ENCODE measurements around the gene EFNB3.

Gene EFNB3

GRCh38 chr17:7697828-7698588 lies 7.0 kb upstream of the EFNB3 start:
- DNase-seq (ENCODE audit: extremely low read depth in 1 of 2, low read depth in 1 of 2) = no peak

DNA sequence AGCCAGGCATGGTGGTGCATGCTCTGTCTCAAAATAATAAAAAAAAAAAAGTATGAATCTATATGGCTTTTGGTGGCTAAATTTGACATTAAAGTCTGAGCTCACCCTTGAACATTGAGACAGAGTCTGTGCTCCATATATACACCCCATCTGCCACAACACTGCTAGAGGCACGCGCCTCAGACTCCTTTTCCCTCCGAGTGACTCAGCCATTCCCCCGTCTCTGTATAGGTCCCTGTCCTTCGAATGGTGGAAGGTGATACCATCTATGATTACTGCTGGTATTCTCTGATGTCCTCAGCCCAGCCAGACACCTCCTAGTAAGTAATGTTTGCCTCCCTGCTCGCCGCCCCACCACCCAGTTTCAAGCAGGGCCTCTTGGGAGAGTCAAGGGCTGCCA lies 4.5 kb upstream of the EFNB3 start:
- DNase-seq (ENCODE audit: extremely low read depth in 1 of 2, low read depth in 1 of 2) = no peak

GRCh38 chr17:7701681-7702080 lies 3.3 kb upstream of the EFNB3 start:
- no peak for DNase-seq (ENCODE audit: extremely low read depth in 1 of 2, low read depth in 1 of 2)

GRCh38 chr17:7702776-7703175 lies 2.2 kb upstream of the EFNB3 start:
- no peak for DNase-seq (ENCODE audit: extremely low read depth in 1 of 2, low read depth in 1 of 2)

GRCh38 chr17:7703584-7704479 lies 1.2 kb upstream of the EFNB3 start:
- no peak for DNase-seq (ENCODE audit: extremely low read depth in 1 of 2, low read depth in 1 of 2)

- DNase-seq (ENCODE audit: extremely low read depth in 1 of 2, low read depth in 1 of 2) = no peak
These were observed 560 bp downstream of the EFNB3 start for GRCh38 chr17:7705269-7706255.

DNA sequence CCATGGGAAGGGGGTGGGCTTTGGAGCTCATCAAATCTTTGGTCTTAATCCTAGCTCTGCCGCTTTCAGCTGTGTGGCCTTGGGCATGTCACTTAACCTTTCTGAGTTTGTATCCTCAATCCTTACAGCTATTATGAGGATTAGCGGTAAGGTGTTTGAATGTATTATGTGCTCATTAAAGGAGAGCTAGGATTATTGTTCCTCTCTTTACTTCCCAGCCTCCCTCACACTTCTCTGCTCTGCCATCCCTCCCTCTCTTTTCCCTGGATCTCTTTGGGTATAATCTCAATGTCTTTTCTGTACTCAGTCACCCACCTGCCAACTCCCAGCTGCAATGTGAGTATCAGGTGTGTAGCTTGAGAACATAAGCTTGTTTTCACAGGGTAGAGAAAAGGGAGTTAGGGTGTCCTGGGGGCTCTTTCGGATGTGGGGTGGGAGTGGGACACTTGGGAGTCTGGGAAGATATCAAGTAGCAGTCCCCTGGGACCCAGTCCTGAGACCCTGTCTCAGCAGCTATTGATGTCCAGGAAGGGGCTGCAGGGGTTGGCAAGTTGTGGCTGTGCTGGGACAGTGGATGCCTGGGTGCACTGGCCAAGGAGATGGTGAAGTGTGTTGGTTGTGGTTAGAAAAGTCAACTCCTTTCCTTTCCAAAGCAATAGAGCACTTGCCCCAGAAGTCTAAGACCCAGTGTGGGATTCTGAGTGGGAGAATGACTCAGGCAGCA lies 1.8 kb downstream of the EFNB3 start:
- DNase-seq (ENCODE audit: extremely low read depth in 1 of 2, low read depth in 1 of 2) = no peak

DNA sequence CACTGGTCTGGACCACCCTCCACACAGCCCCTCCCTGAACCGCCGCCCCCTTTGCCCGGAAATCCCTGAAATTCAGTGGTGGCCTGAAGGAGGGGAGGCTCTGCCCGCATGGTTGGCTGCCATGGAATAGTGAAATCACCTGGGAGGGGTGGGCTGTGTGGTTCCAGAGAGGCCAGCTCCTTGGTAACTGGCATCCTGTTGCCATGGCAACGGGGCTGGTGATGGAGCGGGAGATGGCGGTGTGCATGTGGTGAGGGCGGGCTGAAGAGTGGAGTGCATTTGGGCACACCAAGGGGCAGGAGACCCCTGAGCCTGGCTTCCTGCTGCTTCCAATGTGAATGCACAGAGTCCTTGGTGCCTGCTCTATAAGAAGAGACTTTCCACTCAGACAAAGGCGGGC lies 2.4 kb downstream of the EFNB3 start:
- no peak for DNase-seq (ENCODE audit: extremely low read depth in 1 of 2, low read depth in 1 of 2)

GRCh38 chr17:7707858-7708750 lies 3.1 kb downstream of the EFNB3 start:
- DNase-seq (ENCODE audit: extremely low read depth in 1 of 2, low read depth in 1 of 2) = no peak

- no peak for DNase-seq (ENCODE audit: extremely low read depth in 1 of 2, low read depth in 1 of 2)
These were observed 4.0 kb downstream of the EFNB3 start for GRCh38 chr17:7709031-7709430.

DNA sequence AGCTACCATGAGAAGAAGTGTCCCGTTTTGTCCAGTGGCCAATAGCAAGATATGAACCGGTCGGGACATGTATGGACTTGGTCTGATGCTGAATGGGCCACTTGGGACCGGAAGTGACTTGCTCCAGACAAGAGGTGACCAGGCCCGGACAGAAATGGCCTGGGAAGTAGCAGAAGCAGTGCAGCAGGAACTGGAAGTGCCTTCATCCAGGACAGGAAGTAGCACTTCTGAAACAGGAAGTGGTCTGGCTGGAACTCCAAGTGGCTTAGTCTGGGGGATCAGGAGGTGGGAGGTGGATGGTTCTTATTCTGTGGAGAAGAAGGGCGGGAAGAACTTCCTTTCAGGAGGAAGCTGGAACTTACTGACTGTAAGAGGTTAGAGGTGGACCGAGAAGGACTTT lies 5.3 kb downstream of the EFNB3 start:
- DNase-seq (ENCODE audit: extremely low read depth in 1 of 2, low read depth in 1 of 2) = no peak

DNA sequence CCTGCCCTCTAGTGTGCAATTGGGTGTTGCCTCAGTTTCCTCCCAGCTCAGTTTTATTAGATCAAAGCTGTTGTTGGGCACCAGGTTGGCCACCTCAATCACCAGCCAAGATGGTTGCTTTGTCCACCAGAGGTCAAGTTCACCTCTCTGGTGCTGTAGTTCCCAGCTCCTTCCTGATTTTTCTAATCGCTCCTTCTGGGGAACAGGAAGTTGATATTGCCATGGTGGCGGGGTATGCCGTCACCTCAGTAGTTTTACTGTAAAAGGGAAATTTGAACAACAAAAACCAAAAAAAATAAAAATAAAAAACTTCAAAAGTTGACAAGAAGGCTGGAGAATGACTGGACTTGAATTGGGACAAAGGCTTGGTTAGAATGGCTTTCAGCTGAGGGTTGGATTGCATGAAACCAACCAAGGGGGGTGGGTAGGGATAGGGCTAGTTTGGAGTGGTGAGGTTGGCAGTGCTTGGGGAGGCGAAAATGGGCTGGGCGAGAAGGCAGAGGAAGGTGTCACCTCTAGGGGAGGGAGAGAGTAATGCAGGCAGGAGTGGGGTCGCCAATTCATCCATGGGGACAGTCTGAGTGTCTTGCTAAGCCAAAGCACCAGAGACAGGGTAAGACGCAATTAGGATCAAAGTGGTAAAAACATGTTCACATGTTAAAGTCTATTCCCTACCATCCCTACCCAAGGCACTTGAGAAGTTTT lies 6.2 kb downstream of the EFNB3 start:
- no peak for DNase-seq (ENCODE audit: extremely low read depth in 1 of 2, low read depth in 1 of 2)

DNA sequence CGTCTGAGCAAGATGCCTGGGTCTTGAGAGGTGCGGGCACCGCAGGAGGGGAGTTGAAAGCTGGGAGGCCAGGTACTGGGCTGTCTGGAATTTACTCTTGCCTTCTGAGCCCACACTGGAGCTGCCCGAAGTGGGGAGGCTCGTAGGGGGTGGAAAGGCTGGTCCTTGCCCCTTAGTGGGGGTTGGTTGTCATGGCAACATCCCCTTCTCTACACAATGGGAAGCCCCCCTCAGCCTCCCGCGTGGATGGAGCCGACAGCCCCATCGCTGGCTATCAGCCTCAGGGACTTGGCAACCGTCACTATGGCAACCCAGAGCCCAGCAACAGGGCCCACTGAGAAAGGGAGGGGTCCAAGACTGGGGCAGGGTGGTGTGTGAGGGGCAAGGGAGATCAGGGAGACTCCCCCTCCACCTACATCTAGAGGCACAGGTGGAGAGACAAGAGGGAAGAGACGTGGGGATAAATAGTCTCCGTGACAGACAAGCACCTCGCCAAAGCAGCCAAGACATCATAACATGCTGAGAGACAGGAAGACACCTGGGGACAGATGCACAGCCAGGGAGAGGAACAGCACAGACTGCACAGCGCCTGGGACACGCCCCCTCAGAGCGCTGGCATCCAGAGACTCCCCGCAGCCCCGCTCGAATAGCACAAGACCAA lies 7.2 kb downstream of the EFNB3 start:
- no peak for DNase-seq (ENCODE audit: extremely low read depth in 1 of 2, low read depth in 1 of 2)

DNA sequence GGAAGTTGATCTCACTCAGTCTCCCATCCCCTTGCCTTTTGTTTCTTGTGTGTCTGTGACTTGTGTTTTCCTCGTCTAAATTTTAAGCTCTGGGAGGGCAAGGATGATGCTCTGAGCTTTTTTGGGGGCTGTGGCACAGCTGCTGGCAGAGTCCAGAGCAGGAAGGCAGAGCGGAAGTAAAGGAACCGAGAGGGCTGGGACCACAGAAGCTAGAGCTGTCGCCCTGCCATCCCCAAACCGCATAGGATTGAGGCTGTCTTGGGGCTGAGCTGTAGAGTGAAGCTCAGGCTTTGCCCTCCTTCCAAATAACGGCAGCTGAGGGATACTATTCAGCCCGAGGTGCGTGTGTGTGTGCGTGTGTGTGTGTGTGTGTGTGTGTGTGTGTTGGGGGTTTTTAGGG lies 8.8 kb downstream of the EFNB3 start:
- no peak for DNase-seq (ENCODE audit: extremely low read depth in 1 of 2, low read depth in 1 of 2)

- no peak for DNase-seq (ENCODE audit: extremely low read depth in 1 of 2, low read depth in 1 of 2)
These were observed 10.0 kb downstream of the EFNB3 start for GRCh38 chr17:7714721-7715594.

- no peak for DNase-seq (ENCODE audit: extremely low read depth in 1 of 2, low read depth in 1 of 2)
These were observed 11.2 kb downstream of the EFNB3 start for GRCh38 chr17:7715936-7716886.

All from stimulated activated CD8-positive, alpha-beta memory T cell treated with anti-CD3 and anti-CD28 coated beads, Interleukin-7, amount 100 ng/mL, for 48 hours (primary cell).